SH-SY5Y (cell line): Measurements from ENCODE around the gene RCVRN.

Experiments used
- GATA2 ChIP-seq: IDR thresholded peaks from 2 replicates; pipeline ENCODE4 v1.6.1; 2011; ENCODE audit warnings: mild to moderate bottlenecking, low read depth, low read length
- GATA3 ChIP-seq: IDR thresholded peaks from 2 replicates; pipeline ENCODE4 v1.6.1; 2011; ENCODE audit warnings: low read depth, mild to moderate bottlenecking, low read length, moderate library complexity

Gene RCVRN

GRCh38 chr17:9912121-9913099 lies 7.3 kb upstream of the RCVRN start:
- TF ChIP-seq GATA2 (no peak), GATA3 (no peak)

GRCh38 chr17:9911089-9911488 lies 6.0 kb upstream of the RCVRN start:
- TF ChIP-seq GATA3 (no peak), GATA2 (no peak)

GRCh38 chr17:9908649-9909042 lies 3.6 kb upstream of the RCVRN start:
- TF ChIP-seq GATA3 (no peak), GATA2 (no peak)

GRCh38 chr17:9907883-9908648 lies 3.0 kb upstream of the RCVRN start:
- TF ChIP-seq GATA2 (no peak), GATA3 (no peak)

GRCh38 chr17:9907131-9907530 lies 2.1 kb upstream of the RCVRN start:
- TF ChIP-seq GATA3 (no peak), GATA2 (no peak)

GRCh38 chr17:9906616-9907015 lies 1.5 kb upstream of the RCVRN start:
- TF ChIP-seq GATA3 (no peak), GATA2 (no peak)

- TF ChIP-seq GATA2 = no peak
- TF ChIP-seq GATA3 = no peak
Observed at GRCh38 chr17:9905902-9906301, 831 bp upstream of the RCVRN start.

GRCh38 chr17:9904277-9905077 lies 594 bp downstream of the RCVRN start:
- TF ChIP-seq GATA2 = no peak
- no peak for TF ChIP-seq GATA3

GRCh38 chr17:9902120-9902519 lies 3.0 kb downstream of the RCVRN start:
- TF ChIP-seq GATA2 (no peak), GATA3 (no peak)

- no peak for TF ChIP-seq GATA3
- no peak for TF ChIP-seq GATA2
Observed at GRCh38 chr17:9900784-9901183, 4.3 kb downstream of the RCVRN start.

GRCh38 chr17:9900044-9900594 lies 5.0 kb downstream of the RCVRN start:
- TF ChIP-seq GATA2 (no peak), GATA3 (no peak)

- TF ChIP-seq GATA3 (no peak), GATA2 (no peak)
Observed at GRCh38 chr17:9899280-9900043, 5.6 kb downstream of the RCVRN start.

- TF ChIP-seq GATA3 = no peak
- TF ChIP-seq GATA2 = no peak
Observed at GRCh38 chr17:9898812-9899211, 6.3 kb downstream of the RCVRN start.
